GM21447 (cell line): ENCODE data around the gene MPO.

Experiments used
- ATAC-seq: cut with Tn5 transposase; IDR thresholded peaks from one replicate; pipeline ENCODE4 v1.9.1; 2021; ENCODE audit not compliant: unreplicated experiment

The MPO gene

GRCh38 chr17:58306131-58306951 is 25.6 kb upstream of the MPO start:
- ATAC-seq: no peak

- ATAC-seq: no peak
These were observed 24.9 kb upstream of the MPO start for GRCh38 chr17:58305626-58306025.

- no peak for ATAC-seq
These were observed 24.2 kb upstream of the MPO start for GRCh38 chr17:58304750-58305486.

- ATAC-seq: no peak
These were observed 23.4 kb upstream of the MPO start for GRCh38 chr17:58303971-58304749.

- no peak for ATAC-seq
These were observed 22.3 kb upstream of the MPO start for GRCh38 chr17:58302919-58303585.

GRCh38 chr17:58302171-58302918 is 21.6 kb upstream of the MPO start:
- ATAC-seq: no peak

GRCh38 chr17:58301504-58302150 is 20.9 kb upstream of the MPO start:
- no peak for ATAC-seq

GRCh38 chr17:58300336-58300735 is 19.6 kb upstream of the MPO start:
- ATAC-seq: no peak

- no peak for ATAC-seq
These were observed 13.3 kb upstream of the MPO start for GRCh38 chr17:58294034-58294433.

DNA sequence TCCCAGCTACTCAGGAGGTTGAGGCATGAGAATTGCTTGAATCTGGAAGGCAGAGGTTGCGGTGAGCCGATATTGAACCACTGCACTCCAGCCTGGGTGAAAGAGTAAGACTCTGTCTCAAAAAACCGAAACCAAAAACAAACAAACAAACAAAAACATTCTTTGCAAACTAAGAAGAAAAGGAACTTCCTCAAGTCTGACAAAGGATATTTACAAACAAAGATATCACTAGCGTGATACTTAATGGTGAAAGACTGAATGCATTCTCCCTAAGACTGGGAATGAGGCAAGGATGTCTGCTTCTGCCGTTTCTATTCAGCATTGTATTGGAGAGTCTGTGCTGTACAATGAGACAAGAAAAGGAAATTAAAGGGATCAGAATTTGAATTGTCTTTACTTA is 10.5 kb upstream of the MPO start:
- ATAC-seq: no peak

DNA sequence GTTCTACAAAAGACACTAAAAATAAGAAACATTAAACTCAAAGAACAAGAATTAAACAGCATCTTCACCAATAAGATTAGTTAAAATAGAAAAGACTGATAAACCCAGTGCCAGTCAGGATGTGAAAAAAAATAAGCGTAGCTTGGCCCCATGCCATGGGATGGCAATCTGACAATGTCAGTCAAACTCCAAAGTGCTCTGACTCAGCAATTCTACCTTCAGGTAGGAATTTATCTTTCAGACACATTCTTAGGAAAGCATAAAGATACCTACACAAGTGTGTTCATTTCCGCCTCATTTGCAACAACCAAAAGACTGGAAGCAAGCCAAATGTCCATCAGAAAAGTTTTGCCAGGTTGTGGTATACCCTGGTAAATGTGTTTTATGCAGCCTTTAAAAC is 9.1 kb upstream of the MPO start:
- no peak for ATAC-seq

DNA sequence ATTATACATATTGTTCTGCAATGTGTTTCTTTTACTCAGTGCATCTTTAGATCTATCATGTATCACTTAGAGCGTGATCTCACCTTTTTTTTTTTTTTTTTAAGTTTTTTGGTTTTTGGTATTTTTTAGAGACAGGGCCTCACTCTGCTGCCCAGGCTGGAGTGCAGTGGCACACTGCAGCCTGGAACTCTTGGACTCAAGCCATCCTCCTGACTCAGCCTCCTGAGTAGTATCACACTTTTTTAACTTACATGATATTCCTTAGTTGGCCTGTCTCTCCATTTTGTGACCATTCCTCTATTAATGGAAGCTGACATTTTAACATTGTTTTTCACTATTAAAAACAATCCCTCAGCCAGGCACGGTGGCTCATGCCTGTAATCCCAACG is 4.7 kb upstream of the MPO start:
- ATAC-seq: no peak

DNA sequence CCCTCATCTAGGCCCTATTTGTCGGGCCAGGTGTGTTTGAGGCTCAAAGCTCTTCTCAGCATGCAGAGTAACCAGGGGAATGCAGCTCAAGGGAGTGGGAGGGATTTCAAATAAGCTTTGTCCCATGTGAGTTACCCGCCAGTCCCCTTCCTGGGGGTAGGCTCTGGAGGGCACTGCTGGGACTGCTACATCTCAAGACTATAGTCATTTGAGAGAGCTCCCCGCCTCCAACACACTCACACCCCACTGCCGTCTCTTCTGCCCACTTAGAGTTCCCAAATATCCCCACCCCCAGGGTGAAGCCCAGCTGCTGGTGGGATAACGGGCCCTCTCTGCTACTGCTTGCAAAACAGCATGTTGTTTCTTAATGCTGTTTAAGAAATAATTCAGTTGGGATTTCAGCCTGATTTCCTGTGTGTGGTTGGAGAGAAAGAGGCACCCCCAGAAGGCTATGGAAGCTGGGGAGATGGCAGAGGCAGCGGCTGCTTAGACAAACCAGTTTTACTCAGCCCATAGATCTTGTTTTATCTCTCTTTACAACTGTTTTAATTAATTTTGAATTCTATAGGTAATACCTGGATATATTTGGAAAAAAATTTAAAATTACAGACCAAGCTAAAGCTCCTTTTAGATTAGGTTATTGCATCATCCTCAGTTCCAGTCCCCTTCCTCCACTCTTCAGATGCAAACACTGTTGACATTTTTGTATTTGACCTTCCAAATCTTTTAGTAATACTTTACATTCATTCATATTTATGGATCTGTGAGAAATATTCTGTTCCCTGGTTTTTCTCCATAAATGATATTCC is 4.1 kb upstream of the MPO start:
- no peak for ATAC-seq

- no peak for ATAC-seq
These were observed 3.2 kb upstream of the MPO start for GRCh38 chr17:58283674-58284612.

GRCh38 chr17:58282442-58282841 is 1.7 kb upstream of the MPO start:
- ATAC-seq: no peak

GRCh38 chr17:58281511-58282011 is 826 bp upstream of the MPO start:
- no peak for ATAC-seq

DNA sequence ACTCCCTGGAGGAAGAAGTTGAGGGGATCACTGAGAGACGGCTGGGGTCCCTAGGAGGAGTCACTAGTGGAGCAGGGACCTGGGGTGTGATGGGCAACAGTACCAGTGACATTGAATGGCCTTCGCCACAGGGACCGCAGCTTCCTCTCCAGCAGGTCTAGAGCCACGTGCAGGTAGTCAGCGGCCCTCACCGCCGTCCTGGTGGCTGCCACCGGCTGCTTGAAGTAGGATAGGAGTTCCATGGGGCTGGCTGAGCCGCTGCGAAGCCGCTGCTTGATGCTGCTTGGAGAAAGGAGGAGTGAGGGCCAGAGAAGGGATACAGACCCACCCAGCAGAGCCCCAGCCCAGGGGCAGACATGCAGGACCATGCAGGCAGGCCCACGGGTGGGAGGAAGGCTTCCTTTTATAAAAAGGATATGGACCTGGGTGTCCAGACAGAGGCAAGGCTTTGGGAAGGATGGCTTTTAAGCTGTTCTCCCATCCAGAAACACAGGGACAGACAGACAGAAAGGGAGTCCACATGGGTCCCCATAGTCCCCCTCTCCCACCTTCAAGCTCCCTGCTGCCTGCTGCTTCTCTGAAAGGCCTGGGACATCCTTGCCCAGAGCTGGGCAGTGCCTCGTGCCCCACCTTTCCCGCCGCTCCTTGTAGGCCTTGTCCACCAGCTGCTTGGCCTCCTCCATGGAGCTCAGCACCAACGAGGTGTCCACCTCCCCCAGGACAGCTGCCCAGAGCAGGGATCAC is 827 bp downstream of the MPO start:
- ATAC-seq: no peak
